Progenitor cell of endocrine pancreas (in vitro differentiated cells): Measurements from ENCODE around the gene LRRC75A. TPM values are rescaled to one million over a fixed set of nuclear protein-coding genes. Genes with fewer than 3 reads are reported as not detected.

Source experiments
- DNase-seq: peaks from one replicate; pipeline ENCODE4 v3.0.0; 2021; ENCODE audit warnings: low spot score; ENCODE audit not compliant: unreplicated experiment
- H3K27ac Mint-ChIP-seq: 2 replicates; pipeline ENCODE4 v1.8.0; 2021; ENCODE audit warnings: mild to moderate bottlenecking, moderate library complexity, mixed read lengths
- H3K27me3 Mint-ChIP-seq: 2 replicates; pipeline ENCODE4 v1.8.0; 2021; ENCODE audit warnings: mixed read lengths
- H3K36me3 Mint-ChIP-seq: 2 replicates; pipeline ENCODE4 v1.8.0; 2022; ENCODE audit warnings: mixed read lengths; ENCODE audit not compliant: insufficient read depth
- H3K4me1 Mint-ChIP-seq: 2 replicates; pipeline ENCODE4 v1.8.0; 2021; ENCODE audit warnings: low read depth, mixed read lengths
- H3K4me3 Mint-ChIP-seq: 2 replicates; pipeline ENCODE4 v1.8.0; 2021; ENCODE audit warnings: low read depth, mild to moderate bottlenecking, moderate library complexity, mixed read lengths
- H3K9me3 Mint-ChIP-seq: 2 replicates; pipeline ENCODE4 v1.8.0; 2021; ENCODE audit warnings: low read depth, mixed read lengths
- total RNA-seq: library from RNA; stranded (reverse); gene quantifications from 2 replicates; pipeline ENCODE4 v1.2.1, GENCODE V29; 2021
- TF ChIP-seq, protein P1 (sequence below): fragments of 200-600 bp; sonication (generic); IDR thresholded peaks from one replicate; pipeline ENCODE4 v1.5.0; 2021; ENCODE audit warnings: antibody characterized with exemption, mild to moderate bottlenecking; ENCODE audit not compliant: unreplicated experiment

Gene LRRC75A
- total RNA-seq, 1 donor from 2014 or later, result 9.7 TPM

DNA sequence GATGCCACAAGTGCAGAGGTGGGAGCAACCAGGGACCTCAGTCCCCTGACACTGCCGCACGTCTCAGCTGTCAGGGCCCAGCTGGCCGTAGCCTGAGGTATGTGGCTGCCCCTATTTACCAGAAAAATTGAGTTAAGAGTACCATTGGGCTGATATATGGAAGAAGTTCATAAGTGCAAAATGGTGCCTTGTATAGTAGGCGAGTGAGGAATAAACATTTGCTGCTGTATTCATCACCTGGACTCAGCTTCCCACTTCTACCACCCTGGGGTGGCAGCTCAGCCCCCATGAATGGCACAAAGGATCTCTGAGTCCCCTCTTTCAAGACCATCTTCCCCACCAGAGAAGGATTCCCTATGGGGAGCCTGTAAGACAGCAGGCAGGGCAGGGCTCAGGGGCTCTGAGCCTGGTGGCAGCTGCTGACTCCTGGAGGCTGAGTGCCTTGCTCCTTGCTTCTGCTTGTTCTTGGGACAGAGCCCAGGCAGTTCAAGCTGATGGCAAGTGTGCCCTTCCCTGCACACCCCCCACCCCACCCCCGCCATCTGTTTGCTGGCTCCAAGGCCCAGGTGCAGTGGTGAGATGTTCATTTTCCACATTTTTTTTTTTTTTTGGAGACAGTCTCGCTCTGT lies 47.6 kb downstream of the LRRC75A start:
- H3K27ac Mint-ChIP-seq, result peak overlapping the region; percentile 91
- DNase-seq, result no peak
- no peaks in the 10 kb centered on the region for H3K27me3 Mint-ChIP-seq

DNA sequence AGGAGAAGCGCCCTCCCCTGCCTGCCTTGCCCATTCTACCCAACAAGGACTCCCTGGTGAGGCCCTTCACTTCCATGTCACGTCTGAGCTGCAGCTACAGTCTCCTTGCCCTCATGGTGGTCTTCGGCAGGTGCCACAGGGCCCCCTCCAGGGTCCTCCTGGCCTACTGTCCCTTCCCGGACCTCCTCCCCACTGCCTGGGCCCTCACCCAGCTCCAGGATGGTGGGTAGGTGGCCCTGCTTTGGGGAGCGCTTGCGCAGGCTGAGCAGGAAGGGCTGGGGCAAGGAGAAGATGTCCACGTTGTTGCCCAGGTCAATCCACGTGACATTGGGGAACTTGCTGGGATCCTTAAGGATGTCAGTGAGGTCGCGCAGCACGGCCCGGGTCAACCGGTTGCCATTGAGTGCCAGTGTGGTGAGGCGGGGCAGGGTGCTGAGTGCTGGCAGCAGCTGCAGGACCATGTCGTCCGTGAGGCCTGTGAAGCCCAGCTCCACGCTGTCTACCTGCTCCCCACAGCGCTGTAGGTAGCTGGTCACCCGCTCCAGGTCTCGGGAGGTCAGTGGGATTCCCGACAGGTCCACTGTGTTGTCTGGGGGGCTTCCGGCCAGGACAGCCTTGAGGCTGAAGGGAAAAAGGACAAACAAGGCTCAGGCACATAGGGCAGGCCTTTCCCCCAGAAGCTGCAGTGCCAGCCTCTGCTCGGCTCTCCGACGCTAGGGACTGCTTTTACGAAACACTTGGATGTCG lies 48.3 kb downstream of the LRRC75A start:
- Mint-ChIP-seq H3K36me3 (peaks cover 19% of the 10 kb centered on the region), H3K27me3 (no peaks in the 10 kb centered on the region), H3K4me3 (no peak overlapping the region), H3K27ac (peak overlapping the region; percentile 91), H3K9me3 (no peaks in the 10 kb centered on the region), H3K4me1 (peaks cover 35% of the 10 kb centered on the region)
- TF ChIP-seq, protein P1, sequence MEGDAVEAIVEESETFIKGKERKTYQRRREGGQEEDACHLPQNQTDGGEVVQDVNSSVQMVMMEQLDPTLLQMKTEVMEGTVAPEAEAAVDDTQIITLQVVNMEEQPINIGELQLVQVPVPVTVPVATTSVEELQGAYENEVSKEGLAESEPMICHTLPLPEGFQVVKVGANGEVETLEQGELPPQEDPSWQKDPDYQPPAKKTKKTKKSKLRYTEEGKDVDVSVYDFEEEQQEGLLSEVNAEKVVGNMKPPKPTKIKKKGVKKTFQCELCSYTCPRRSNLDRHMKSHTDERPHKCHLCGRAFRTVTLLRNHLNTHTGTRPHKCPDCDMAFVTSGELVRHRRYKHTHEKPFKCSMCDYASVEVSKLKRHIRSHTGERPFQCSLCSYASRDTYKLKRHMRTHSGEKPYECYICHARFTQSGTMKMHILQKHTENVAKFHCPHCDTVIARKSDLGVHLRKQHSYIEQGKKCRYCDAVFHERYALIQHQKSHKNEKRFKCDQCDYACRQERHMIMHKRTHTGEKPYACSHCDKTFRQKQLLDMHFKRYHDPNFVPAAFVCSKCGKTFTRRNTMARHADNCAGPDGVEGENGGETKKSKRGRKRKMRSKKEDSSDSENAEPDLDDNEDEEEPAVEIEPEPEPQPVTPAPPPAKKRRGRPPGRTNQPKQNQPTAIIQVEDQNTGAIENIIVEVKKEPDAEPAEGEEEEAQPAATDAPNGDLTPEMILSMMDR, result no peak
- DNase-seq, result no peak

More for the DNA sequence above, 47.6 kb downstream of the LRRC75A start:
- Mint-ChIP-seq H3K36me3 (peaks cover 17% of the 10 kb centered on the region), H3K4me1 (peaks cover 33% of the 10 kb centered on the region), H3K4me3 (no peak overlapping the region), H3K9me3 (no peaks in the 10 kb centered on the region)
- TF ChIP-seq, protein P1, result no peak

DNA sequence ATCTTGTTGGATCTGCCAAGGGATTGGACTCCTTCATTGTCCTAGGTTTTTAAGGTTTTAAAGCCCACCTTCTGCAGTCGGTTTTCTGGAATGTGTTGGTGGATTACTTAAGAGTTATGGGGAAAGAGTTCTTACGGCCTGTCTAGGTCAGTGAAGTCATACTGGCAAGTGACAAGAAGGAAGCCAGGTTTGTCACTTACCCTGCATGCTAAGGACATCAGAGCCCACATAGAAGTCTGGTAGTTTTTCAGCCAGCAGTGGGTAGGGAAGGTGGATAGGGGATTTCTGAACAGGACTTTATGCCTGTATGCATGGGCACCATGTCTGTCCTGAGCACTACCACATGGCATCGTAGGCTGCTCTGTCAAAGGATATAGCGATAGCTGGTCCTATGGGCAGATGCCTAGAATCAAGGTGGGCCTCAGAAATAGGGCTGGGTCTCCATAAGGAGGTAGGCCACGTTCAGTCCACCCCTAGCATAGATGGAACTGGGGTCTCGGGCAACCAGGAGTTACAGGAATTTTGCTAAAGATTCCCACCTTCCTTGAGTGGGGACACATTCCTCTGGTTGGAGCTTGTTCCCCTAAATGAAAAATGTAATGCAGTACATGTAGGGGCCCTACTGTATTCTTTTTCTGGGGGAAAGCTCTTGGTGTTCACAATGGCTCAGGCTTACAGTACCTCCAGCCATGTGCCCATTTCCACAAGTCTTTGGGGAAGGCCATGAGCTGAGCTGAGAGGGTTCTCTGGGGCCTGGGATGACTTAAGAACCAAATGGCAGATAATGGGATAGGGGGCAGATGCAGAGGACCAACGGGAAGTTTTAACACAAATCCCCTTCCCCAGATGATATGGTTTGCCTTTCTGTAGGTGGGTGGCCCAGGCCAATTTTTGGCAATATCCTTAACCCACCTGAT lies 49.1 kb downstream of the LRRC75A start:
- no peaks in the 10 kb centered on the region for H3K9me3 Mint-ChIP-seq
- TF ChIP-seq, protein P1, result no peak
- peak overlapping the region; percentile 35 for H3K4me3 Mint-ChIP-seq
- H3K27me3 Mint-ChIP-seq, result no peaks in the 10 kb centered on the region
- H3K27ac Mint-ChIP-seq, result peak overlapping the region; percentile 86
- no peak for DNase-seq
- H3K4me1 Mint-ChIP-seq, result peaks cover 39% of the 10 kb centered on the region
- H3K36me3 Mint-ChIP-seq, result peaks cover 19% of the 10 kb centered on the region

DNA sequence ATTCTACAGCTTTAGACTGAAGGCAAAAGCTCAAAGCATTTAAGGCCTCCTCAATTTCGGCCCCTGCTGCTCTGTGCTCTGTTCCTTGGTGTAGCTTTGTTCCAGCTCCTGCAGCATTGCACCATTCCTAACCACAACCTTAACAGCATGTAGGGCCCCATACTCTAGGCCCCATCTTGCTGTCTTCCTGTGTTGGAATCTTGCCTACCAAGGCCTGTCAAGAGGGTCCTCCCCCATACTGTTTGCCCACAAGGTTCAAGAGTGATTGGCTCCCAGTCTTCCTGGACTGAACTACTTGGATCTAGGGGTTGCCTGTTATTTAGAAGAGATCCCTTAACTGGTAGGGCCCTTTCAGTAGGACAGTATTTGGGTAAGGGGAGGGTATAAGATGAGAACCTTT lies 49.9 kb downstream of the LRRC75A start:
- no peaks in the 10 kb centered on the region for H3K27me3 Mint-ChIP-seq
- no peaks in the 10 kb centered on the region for H3K9me3 Mint-ChIP-seq
- H3K4me1 Mint-ChIP-seq, result peaks cover 40% of the 10 kb centered on the region
- H3K4me3 Mint-ChIP-seq, result peak overlapping the region; percentile 55
- TF ChIP-seq, protein P1, result no peak
- peak overlapping the region; percentile 86 for H3K27ac Mint-ChIP-seq
- H3K36me3 Mint-ChIP-seq, result peaks cover 17% of the 10 kb centered on the region
- no peak for DNase-seq
